Ascending aorta (tissue), 2 donors: ENCODE measurements around the gene CHST11. TPM values are rescaled to one million over a fixed set of nuclear protein-coding genes. Genes with fewer than 3 reads are reported as not detected.

Experiments used
- DNase-seq, 2 donors: peaks; one replicate each; pipeline ENCODE4 v3.0.0-alpha.2; 2019; ENCODE audit warnings: low spot score in 2 of 2
- H3K27ac ChIP-seq, 2 donors: fragments of 200-600 bp; sonication (generic); one replicate each; pipeline ENCODE4 v1.5.1; 2016 to 2017; ENCODE audit warnings: mild to moderate bottlenecking in 1 of 2
- H3K27me3 ChIP-seq: fragments of 200-600 bp; sonication (generic); one replicate; pipeline ENCODE4 v1.5.1; 2017
- H3K36me3 ChIP-seq, 2 donors: fragments of 200-600 bp; sonication (generic); one replicate each; pipeline ENCODE4 v1.5.1; 2016
- H3K4me1 ChIP-seq, 2 donors: fragments of 200-600 bp; sonication (generic); one replicate each; pipeline ENCODE4 v1.5.1; 2016 to 2017; ENCODE audit warnings: mild to moderate bottlenecking in 1 of 2
- H3K4me3 ChIP-seq, 2 donors: fragments of 200-600 bp; sonication (generic); one replicate each; pipeline ENCODE4 v1.5.1; 2016 to 2017; ENCODE audit warnings: mild to moderate bottlenecking in 1 of 2
- H3K9me3 ChIP-seq, 2 donors: fragments of 200-600 bp; sonication (generic); one replicate each; pipeline ENCODE4 v1.5.1; 2016
- CTCF ChIP-seq, 3 experiments: fragments of 200-600 bp in 2 of 3; fragments of 450-650 bp in 1 of 3; sonication (generic) in 2 of 3; IDR thresholded peaks; one replicate each; pipeline ENCODE4 v1.5.1; 2016 to 2019; ENCODE audit warnings: antibody characterized with exemption in 3 of 3, mild to moderate bottlenecking in 1 of 3, moderate library complexity in 1 of 3
- intact Hi-C: fragments of 100-400 bp; cut with DNase I; formaldehyde crosslinking; loops from one replicate; pipeline ENCODE4 v1.15.1; 2023
- total RNA-seq: library from RNA; depleted of rRNA; stranded (reverse); fragments of >200 nt; gene quantifications from one replicate; pipeline ENCODE4 v1.1.0, GENCODE V29; 2016

The CHST11 gene
- total RNA-seq, 1 donor from 2014 or later = 63.2 TPM

GRCh38 chr12:104502638-104503037 lies 45.9 kb downstream of the CHST11 start:
- intact Hi-C loops = no loop called here
- Histone ChIP-seq H3K27ac (no peak overlapping the region), H3K9me3 (no peaks in the 10 kb centered on the region), H3K36me3 (no peaks in the 10 kb centered on the region), H3K27me3 (no peaks in the 10 kb centered on the region), H3K4me1 (peaks cover 0 to 16% of the 10 kb centered on the region in 2 donors), H3K4me3 (no peak overlapping the region)
- no peak for DNase-seq
- no peak for TF ChIP-seq CTCF (IDR thresholded peaks at IDR 0.05)

- no peak for TF ChIP-seq CTCF (IDR thresholded peaks at IDR 0.05)
- Histone ChIP-seq H3K36me3 (no peaks in the 10 kb centered on the region), H3K4me3 (no peak overlapping the region), H3K27ac (no peak overlapping the region), H3K27me3 (no peaks in the 10 kb centered on the region), H3K4me1 (peaks cover 0 to 16% of the 10 kb centered on the region in 2 donors), H3K9me3 (no peaks in the 10 kb centered on the region)
- intact Hi-C loops = no loop called here
- DNase-seq = no peak
Measured at GRCh38 chr12:104503191-104503590, 46.4 kb downstream of the CHST11 start.

GRCh38 chr12:104504146-104504545 lies 47.4 kb downstream of the CHST11 start:
- Histone ChIP-seq H3K36me3 (no peaks in the 10 kb centered on the region), H3K27me3 (no peaks in the 10 kb centered on the region), H3K4me1 (peaks cover 0 to 16% of the 10 kb centered on the region in 2 donors), H3K9me3 (no peaks in the 10 kb centered on the region), H3K4me3 (no peak overlapping the region), H3K27ac (no peak overlapping the region)
- DNase-seq = no peak
- no peak for TF ChIP-seq CTCF (IDR thresholded peaks at IDR 0.05)
- intact Hi-C loops = no loop called here

- TF ChIP-seq CTCF (IDR thresholded peaks at IDR 0.05) = no peak
- intact Hi-C loops = no loop called here
- no peaks in the 10 kb centered on the region for H3K9me3 ChIP-seq
- no peak overlapping the region for H3K27ac ChIP-seq
- peaks cover 3 to 16% of the 10 kb centered on the region in 2 donors for H3K4me1 ChIP-seq
- no peak for DNase-seq
- H3K27me3 ChIP-seq = no peaks in the 10 kb centered on the region
- H3K36me3 ChIP-seq = no peaks in the 10 kb centered on the region
- no peak overlapping the region for H3K4me3 ChIP-seq
Measured at GRCh38 chr12:104505095-104505818, 48.5 kb downstream of the CHST11 start.

GRCh38 chr12:104506676-104507401 lies 50.1 kb downstream of the CHST11 start:
- H3K27me3 ChIP-seq = no peaks in the 10 kb centered on the region
- no peak overlapping the region for H3K27ac ChIP-seq
- intact Hi-C loops = no loop called here
- H3K9me3 ChIP-seq = no peaks in the 10 kb centered on the region
- DNase-seq = no peak
- H3K4me3 ChIP-seq = no peak overlapping the region
- TF ChIP-seq CTCF (IDR thresholded peaks at IDR 0.05) = no peak
- H3K4me1 ChIP-seq = peaks cover 3 to 19% of the 10 kb centered on the region in 2 donors
- no peaks in the 10 kb centered on the region for H3K36me3 ChIP-seq
